Jurkat, Clone E6-1 (cell line): Measurements from ENCODE around the gene KLHL7.
"Not testable (repeated sequence)": the region's sequence is repeated elsewhere in the genome, so short reads cannot be mapped to it uniquely, and the experiment has no call there.

ENCODE experiments used
- DNase-seq: peaks from one replicate; pipeline ENCODE4 v3.0.0-alpha.2; 2011; ENCODE audit warnings: low read depth, low spot score
- H3K4me3 ChIP-seq: 2 replicates; pipeline ENCODE4 v1.5.1; 2011; ENCODE audit warnings: mild to moderate bottlenecking, low read length, control low read depth, moderate library complexity

The KLHL7 gene

DNA sequence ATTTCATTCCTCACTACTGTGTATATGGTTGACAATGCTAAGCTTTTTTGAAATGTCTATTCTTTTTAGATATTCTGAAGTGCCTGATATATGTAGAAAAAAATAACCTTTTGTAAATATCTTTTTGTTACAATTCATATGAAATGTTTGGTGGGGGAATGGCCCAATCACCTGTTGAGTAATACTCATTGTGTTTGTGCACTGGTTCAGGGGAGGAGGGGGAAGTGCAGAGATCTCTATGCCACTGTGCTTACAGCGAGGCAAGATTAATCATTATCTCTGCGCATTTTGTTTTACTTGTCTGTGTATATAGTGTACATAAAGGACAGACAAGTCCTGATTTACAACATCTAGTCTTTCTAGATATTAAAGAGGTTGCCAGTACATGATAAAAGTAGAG, 101.4 kb downstream of the KLHL7 start:
- no peak overlapping the region for H3K4me3 ChIP-seq
- DNase-seq, result no peak

DNA sequence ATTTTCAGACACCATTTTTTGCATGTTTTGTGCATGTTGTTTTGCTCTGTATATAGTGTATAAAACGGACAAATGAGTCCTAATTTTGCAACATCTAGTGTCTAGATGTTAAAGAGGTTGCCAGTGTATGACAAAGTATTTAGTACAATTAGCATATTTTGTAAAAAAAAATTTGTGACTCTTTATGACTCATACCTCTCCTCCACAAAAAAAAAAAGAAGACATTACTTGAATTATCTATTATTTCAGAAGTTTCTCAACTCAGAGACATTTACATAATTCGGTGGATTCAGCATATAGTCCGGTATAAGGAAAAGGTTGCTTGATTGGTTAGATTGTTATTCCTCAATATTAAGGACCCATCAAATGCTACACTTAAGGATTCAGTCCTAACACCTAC, 102.3 kb downstream of the KLHL7 start:
- H3K4me3 ChIP-seq, result no peak overlapping the region
- DNase-seq, result no peak

DNA sequence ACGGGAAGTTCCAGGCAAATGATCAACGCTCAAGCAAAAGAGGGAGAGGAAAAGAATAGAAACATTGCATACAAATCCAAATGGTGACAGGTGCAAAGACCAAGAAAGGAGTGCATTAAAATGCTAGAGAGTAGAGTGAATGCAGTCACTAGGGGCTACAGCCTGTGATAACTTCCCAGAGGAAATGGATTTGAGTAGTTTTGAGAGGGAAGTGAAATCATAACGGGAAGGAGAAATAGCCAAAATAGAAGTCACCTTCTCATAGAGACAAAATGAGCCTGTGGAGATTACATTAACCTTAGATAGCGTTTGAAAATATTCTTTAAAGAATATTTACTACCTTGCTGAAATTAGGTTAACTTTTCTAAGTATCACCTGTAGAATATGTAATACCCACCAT, 102.7 kb downstream of the KLHL7 start:
- no peak overlapping the region for H3K4me3 ChIP-seq
- no peak for DNase-seq

DNA sequence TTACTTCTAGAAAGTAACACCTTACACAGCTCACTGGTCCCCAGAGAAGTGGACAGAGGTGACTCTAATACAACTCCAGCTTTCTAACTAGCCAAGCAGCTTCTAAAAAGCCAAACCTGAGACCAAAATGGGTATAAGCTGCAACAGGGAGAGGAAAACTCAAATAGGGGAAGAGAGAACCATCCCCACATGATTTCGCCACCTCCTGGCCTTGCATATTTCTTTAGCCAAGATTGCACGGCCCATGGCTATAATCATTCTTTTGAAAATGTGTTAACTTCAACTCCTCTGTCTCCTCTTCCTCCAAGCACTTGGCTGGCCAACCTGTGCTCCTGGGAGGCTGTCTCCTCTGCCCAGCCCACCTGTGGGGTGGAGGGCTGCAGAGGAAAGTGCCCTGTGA, 104.9 kb downstream of the KLHL7 start:
- no peak overlapping the region for H3K4me3 ChIP-seq
- DNase-seq, result no peak

DNA sequence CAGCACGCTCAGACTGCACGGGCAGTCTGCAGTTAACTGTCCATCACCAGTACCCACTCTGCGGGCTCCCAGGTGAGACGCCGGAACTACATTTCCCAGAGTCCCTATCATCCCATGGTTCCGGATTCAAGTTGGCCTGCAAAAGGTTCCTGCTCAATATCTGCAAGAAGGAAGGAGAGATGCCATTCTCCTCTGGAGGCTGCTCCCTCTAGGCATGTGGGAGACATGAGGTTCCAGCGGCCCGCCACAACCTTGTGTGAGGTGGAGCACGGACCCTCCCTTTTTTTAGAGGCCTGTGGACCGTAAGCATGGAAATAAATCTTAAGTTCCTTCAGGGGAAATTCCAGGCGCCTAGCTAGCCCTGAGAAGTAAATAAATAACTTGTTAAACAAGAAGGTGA, 106.0 kb downstream of the KLHL7 start:
- H3K4me3 ChIP-seq, result no peak overlapping the region
- DNase-seq, result no peak

DNA sequence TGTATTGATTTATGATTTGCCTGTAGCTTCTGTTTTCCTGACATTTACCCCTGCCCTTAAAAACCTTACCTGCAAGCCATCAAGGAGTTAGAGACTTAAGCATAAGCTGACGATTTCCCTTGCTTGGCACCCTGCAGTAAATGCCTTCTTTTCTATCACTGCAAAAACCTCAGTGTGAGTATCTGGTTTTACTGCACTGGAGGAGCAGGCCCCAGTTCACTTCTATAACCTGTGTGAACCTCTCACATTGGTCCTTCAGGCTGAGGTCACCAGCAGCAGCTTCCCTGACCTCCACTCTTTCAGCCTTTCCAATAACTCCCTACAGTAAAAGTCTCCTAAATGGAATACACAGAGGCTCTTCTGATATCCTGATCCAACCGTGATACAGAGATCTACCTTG, 106.8 kb downstream of the KLHL7 start:
- no peak for DNase-seq

DNA sequence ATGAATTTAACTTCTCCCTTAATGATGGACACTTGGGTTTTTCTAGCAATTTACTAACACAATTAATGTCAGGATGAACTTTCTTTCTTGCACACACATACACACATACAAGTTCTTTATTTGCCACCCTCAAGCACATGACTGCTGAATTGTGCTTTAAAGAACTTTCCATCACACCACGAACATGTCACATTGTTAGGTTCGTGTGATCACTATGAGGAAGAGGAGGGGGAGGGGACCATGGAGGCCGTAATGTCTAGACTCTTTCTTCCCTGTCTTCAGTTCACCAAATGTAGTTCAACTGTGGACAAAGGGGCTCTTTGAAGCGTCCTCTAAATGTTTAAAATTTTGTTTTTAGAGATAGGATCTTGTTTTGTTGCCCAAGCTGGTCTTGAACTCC, 107.3 kb downstream of the KLHL7 start:
- DNase-seq, result no peak
- H3K4me3 ChIP-seq, result no peak overlapping the region

More for the DNA sequence above, 106.8 kb downstream of the KLHL7 start:
- H3K4me3 ChIP-seq, result no peak overlapping the region

DNA sequence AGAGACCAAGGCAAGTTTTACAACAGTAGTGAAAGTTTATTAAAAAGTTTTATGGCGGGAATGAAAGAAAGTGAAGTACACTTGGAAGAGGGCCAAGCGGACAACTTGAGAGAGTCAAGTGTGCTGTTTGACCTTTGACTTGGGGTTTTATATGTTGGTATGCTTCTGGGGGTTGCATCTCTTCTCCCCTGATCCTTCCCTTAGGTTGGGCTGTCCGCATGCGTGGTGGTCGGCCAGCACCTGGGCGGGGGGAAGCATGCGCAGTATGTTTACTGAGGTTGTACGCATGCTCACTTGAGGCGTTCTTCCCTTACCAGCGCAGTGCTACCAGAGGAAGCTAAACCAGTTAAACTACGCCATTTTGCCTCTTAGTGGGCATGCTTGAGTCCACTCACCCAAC, 108.2 kb downstream of the KLHL7 start:
- no peak for DNase-seq
- no peak overlapping the region for H3K4me3 ChIP-seq

DNA sequence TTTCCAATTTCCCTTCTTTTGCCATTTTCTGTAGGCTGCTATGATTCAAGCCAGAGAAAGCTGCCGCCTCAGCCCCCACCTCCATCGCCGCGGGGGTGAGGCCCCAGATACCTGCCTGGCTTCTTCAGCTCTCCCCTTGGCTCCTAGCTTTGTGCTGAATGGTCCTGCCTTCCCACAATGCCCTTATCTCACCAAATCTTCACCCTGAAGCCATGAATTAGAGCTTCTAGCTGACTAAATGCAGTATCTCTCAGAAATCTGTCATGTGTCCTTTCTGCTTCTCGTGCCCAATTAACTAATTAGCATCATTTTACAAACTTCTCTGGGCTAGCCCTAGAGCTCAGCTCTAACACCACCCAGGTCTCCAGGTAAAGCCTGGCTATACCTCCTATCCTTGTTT, 108.8 kb downstream of the KLHL7 start:
- H3K4me3 ChIP-seq, result no peak overlapping the region
- DNase-seq, result no peak

DNA sequence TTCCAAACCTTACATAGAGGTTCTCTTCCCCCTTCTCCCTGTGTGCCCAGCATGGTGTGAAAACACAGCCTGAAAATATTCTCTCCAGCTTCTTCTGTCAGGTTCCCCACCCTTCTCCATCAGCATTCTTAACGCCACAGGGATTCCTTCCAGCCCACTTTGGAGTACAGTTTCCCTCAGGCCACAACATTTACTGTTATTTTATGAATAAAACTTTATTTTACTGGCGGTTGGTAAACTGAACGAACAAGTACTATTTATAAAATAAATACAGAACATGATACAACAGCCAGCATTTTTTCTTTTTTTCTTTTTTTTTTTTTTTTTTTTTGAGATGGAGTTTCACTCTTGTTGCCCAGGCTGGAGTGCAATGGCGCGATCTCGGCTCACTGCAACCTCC, 109.4 kb downstream of the KLHL7 start:
- no peak overlapping the region for H3K4me3 ChIP-seq
- DNase-seq, result no peak

DNA sequence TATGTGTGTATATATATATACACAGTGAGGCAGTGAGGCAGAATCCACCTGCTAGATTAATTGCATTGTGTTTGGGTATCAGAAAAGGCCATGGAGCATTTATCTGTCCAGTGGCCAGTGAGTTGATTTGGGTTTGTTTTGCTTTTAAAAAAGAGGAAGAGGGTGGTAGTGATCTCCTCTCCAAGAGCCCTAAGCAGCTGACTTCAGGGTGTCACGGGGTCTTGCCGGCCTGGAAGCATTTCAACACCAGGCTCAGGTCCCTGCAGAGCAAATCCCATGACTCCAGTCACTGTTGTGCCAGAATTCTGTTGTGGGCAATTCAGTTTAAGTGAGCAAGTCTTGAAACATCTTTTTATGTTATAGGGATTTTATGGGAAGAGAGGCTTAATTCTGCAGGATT, 110.4 kb downstream of the KLHL7 start:
- DNase-seq, result no peak
- no peak overlapping the region for H3K4me3 ChIP-seq

DNA sequence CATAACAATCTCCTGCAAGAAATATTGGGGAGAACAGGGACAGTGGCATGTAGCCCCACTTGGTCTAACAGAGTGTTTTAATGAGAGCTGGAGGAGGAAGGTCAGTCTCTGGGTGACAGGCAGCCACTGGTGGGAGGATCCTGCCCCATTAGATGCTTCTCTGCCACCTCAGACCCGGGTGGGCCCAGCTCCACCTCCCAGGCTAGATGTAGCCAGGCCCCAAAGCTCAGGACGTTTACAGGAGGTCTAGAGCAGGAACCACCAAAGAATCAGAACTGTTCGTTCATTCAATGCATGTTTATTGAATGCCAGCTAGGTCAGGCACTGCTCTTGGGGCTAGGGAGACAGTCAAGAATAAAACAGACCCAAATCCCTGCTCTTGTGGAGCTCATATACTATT, 112.6 kb downstream of the KLHL7 start:
- no peak for DNase-seq
- no peak overlapping the region for H3K4me3 ChIP-seq

DNA sequence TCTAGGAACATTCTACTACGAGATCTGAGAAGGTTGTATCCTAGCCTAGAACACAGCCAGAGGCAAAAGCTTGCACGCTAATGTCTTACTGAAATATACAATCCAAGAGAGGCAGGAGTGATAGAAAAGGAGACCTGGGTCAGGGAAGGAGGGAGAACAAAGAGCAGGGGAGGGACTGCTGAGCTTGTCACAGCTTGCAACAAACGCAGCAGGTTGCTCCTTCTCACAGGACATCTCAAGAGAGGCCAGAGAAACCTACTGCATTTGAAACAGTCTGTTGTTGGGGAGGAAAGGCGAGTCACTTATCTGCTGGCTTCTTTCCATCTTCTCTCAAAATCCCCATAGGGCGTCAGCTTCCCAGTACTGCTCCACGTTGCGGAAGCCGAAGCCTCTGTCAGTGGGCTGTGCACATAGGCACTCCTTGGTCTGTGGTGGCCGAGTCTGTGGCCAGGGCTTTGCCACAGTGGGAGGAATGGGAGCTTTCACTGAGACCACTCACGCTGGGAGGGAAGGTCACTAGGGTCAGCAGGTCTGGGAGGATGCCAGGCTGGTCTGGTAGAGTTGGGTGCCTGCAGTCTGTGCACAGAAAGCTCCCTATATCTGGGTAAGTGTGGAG, 115.2 kb downstream of the KLHL7 start:
- no peak for DNase-seq
- no peak overlapping the region for H3K4me3 ChIP-seq

DNA sequence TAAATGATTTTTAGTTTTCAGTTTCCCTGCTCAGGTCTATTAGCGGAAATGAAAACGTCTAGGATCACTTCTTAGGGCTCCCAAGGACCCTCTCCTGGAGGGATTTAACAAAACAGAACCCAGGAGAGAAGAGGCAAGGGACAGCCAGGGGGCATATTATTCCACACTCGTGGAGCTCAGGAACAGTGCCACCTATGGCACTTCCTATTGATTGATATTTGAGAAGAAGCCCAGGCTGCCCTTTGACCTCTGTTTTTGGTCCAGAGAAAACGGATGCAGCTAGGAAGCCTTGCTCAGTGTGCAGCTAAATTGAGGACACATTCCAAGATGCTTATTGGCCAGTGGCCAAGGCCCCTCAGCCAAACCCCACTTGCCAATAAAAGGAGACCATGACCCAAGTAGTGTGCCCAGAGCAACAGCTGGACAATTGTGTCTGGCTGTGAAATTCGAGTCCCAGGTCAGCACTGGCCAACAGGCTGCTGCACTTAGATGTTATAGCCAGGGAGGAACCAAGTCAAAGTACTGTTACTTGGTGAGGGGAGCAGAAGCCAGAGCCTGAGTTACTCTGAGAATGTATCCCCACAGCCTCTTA, 117.0 kb downstream of the KLHL7 start:
- DNase-seq, result no peak
- no peak overlapping the region for H3K4me3 ChIP-seq

DNA sequence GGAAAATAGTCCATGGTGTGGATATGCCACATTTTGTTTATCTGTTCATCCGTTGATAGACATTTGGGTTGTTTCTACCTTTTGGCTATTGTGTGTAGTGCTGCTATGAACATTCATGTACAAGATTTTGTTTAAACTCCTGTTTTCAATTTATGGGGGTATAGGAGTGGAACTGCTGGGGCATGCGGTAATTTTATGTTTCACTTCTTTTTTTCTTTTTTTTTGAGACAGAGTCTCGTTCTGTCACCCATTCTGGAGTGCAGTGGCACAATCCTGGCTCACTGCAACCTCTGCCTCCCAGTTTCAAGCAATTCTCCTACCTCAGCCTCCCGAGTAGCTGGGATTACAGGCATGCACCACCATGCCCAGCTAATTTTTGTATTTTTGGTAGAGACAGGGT, 118.8 kb downstream of the KLHL7 start:
- DNase-seq, H3K4me3 ChIP-seq: not testable (repeated sequence)

DNA sequence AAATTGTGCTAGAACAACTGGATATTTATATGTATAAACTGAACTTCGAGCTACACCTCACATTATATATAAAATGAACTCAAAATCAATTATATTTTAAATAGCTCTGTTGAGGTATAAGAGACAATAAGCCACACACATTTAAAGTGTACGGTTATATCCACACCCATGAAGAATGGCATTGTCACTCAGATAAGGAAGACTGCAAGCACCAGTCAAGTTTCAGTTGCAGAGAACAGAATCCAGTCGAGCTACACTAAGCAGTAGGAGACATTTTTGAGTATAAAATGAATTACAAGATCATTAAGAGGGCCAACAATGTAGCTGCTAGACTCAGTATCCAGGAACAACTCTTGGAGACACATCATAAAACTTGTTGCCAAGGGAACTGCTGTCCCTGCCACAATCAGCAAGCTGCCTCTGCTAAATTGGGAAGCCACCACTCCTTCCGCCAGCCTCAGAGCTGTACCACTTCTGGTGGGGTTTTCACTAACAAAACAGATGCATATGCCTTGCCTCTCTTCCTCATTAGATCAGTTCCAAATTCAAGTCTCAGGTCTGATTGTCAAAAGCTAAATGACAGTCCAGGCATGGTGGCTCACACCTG, 121.4 kb downstream of the KLHL7 start:
- no peak overlapping the region for H3K4me3 ChIP-seq
- DNase-seq, result no peak
